Measurements from ENCODE around the gene ZNF319.

The ZNF319 gene

DNA sequence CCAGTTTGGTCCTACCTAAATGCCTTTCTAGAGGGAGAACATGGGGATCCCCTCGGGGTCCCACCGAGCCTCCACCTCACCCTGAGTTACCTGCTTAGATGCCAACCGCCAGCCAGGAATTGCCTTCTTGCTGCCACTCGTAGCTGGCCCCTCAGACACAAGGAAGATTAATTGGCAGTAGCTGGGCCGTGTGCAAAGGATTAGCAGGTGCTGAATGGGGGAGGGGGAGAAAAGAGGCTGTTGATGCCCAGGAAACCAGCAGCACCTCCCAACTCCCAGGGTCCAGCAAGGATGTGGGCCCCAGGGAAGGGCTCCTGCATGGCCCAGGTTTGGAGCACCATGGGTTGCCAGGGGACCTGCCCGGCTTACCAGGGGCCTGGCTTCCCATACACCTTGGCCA lies 29.5 kb downstream of the ZNF319 start, which contains the start of gene CNGB1:
Gene CNGB1 (minus strand): TSS at position 159 of the 400 bp plus-strand sequence. CDS start 3,842 bp downstream, outside the sequence.
- DNase-seq: no peak

DNA sequence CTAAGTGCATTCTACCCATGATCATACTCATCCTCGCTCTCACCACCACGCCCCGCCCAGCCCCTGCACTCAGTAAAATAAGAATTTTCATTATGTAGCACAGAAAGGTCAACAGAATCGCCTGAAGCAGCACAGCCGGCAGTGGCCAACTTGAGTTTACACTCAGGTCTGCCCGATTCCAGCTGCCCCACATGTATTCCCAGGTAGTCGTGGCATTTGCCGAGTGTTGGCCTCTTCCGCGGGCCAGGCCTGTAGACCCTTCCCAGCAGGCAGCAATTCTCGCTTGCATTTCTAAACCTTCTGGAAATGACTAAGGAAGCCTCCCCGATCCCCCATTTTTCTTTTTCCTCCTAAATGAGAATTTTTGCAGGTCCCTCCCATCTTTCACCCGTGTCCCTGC lies 30.2 kb downstream of the ZNF319 start:
- DNase-seq: no peak

DNA sequence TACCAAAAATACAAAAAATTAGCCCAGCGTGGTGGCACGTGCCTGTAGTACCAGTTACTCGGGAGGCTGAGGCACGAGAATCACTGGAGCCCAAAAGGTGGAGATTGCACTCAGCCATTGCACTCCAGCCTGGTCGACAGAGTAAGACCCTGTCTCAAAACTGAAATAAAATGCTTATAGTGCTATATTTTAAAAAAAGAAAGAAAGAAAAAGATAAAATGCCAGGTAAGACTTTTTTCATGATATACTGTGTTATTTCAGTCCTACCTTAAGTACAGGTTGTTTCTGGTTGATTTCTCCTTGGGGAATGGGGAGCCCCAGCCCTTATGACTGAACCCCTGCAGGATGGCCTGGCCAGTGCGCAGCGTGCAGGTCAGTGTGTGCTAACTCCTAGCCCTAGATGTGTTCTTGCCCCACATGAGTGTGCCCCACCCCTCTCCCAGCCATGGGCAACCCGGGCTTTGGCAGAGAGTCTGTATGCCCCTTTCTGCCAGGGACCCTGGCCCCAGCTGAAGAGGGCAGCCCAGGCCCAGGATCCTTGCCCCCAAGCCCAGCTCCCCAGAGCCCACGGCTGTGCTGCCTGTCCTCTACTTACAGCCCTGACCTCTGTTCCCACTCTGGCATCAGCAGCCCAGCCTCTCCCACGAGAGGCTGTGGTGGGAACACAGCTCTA lies 30.9 kb downstream of the ZNF319 start:
- DNase-seq: no peak

DNA sequence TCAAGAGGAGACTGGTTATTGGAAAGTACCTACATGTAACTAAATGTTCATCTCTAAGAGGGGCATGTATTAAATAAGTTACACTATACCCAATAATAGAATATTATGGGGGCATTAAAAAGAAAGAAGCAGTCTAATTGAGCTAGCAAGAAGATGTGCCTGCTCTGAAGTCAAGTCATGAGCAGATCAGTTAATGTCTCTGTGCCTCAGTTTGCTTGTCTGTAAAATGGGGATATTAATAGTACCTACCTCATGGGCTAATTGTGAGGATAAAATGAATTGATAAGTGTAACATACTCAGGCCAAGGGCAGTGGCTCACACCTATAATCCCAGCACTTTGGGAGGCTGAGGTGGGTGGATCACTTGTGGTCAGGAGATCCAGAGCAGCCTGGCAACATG lies 32.6 kb downstream of the ZNF319 start:
- no peak for DNase-seq

DNA sequence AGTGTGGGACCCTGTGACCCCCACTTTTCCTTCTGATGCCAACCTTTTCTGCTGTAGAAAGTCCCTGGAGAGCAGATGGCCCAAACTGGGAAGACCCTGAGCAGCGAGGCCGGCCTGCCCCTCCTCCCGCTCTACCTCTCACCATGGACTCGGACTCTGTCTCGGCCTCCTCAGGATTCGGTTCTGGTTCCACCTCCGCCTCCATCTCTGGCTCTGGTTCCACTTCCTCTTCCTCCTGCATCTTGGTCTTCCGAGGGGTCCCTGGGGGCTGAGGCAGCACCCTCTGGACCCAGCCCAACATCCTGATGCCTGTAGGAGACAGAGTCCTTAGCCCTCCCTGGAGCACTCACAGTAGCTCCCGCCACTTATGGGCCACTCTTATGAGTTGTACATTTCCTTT lies 33.5 kb downstream of the ZNF319 start:
- no peak for DNase-seq

DNA sequence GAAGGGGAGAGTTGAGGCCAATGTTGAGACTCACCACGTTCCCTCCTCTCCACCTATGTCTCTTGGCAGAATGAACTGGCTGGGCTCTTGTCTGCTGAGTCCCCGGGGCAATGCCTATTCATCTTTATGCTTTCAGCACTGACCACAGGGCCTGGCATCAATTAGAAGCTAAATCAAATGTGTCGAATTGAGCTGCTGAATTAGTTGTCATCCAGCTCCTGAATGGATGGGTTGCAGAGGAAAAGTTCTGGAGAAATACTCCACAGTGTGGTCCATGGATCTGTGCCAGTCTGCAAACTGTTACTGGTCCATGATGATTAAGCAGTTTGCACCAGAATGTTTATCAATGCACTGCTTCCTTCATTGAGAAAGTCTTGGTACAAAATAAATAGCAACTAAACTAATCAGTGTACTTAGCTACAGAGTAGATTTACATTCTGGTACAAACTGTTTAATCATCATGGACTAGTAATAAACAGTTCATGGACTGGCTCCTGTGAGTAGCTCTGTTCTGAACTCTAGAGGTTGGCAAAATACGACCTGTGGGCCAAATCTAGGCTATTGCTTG lies 34.2 kb downstream of the ZNF319 start:
- DNase-seq: no peak

DNA sequence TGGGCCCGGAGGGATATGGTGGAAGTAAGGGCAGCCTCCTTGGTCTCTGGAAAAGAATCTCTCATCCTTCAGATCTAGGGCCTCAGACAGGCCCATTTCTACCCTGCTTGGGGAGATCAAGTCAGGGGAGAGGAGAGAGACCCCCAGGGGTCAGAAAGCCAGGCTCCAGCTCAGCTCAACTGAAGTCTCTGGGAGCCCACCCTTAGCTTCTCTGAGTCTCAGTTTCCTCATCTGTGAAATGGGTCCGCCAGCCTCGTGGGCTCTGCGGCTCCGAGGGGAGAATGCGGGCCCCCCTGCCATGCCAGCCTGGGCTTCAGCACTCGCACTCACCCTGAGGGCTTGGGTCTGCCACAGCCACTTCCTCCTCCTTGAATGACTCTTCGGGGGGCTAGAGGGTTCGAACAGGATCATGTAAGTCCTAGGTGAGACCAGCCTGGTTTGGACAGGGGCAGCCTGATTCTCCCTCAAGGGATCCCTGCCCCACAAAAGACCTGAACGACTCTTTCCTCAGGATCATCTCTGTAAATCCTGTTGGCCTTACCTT lies 36.2 kb downstream of the ZNF319 start:
- DNase-seq: no peak

DNA sequence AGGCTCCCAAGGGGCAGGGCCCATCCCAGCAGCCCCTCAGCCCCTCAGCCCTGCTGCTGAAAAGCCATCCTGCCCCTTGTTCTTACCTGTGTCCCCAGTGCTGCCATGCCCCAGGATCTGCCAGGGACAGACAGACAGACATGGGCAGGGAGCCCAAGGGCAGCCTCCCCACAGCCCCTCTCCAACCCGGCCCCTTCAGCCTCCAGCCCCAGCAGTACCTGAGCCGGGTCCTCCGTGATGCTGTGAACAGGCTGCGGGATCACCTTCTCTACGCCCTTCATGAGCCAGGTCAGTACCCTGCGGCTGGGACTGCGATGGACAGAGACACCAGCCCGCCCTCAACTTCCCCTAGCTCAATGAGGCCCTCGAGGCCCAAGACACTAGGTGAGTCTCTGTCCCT lies 37.7 kb downstream of the ZNF319 start:
- DNase-seq: no peak

DNA sequence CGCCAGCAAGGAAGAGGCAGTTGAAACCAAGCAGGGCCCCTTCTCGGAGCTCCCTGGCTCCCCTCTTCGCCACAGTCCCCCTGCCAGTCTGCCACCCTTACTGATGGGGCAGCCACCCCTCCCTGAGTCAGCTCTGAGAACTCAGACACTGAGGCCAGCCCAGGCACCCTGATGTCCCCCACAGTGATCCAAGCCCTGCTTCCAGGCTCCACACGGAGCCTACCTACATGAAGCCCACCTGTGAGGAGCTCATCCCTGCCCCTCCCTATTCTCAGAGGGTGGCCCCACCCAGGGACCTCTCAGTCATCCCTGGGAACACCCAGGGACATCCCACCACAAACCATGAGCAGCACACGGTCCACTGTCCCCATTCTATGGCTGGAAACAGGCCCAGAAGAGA lies 38.4 kb downstream of the ZNF319 start:
- no peak for DNase-seq

DNA sequence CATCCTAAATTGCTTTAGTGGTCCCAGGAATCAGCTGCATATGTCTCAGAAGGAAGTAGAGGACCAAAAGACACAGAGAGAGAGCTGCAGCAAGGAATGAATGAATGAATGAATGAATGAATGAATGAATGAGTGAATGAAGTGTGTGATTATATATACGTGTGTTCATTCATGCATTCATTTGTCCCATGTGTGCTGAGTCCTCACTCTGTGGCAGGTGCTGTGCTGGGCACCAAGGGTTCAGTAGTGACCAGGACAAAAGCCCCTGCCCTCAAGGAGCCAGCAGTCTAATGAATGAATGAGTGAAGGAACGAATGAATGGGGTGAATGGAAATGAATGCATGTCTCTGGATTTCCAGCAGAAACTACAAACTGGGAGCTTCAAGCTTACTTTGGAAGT lies 38.9 kb downstream of the ZNF319 start:
- no peak for DNase-seq

DNA sequence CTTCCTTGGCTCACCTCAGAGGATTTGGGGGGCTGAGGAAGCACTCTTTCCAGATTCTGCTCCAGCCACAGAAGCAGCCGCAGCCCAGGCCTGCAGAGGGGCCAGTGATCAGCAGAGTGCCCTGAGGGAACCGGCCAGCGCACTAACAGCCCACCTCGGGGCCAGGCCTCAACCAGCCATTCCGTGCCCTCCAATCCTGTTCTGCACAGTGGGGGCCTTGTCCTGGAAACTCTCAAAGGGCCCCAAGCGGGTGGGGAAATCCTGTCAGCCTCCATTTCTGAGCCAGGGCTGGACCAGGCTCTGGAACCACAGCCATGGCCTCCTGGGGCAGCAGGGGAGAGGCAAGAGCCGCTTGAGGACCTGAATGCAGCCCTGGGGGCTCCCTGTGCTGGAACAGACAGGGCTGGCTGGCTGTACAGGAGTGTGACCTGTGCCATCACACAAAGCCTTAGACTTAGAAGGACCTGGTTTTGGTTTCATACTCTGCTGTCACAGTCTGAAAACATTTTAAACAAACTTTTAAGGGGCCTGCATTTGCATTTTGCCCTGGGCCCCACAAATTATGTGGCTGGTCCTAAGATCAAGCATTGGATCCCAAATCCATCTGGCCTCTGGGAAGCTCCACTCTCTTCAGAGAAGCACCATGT lies 39.5 kb downstream of the ZNF319 start:
- no peak for DNase-seq

DNA sequence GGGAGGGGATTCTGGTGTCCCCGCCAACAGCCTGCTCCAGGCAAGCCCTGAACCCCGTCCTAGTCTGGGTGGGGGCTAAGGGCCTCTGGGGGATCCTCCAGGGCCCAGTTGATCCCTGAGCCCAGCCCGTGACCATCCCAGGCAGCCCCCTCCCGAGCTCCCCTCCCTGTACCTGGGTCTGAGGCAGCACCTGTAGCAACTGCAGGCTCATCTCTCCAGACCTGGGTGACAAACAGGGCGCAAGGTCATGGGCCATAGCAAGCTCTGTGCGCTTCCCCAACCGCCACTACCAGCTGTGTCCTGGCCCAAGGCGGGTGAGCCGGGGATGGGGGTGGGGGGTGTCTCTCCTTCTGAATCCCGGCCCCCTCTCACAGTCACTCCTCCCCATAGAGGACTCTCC lies 40.2 kb downstream of the ZNF319 start:
- DNase-seq: no peak

DNA sequence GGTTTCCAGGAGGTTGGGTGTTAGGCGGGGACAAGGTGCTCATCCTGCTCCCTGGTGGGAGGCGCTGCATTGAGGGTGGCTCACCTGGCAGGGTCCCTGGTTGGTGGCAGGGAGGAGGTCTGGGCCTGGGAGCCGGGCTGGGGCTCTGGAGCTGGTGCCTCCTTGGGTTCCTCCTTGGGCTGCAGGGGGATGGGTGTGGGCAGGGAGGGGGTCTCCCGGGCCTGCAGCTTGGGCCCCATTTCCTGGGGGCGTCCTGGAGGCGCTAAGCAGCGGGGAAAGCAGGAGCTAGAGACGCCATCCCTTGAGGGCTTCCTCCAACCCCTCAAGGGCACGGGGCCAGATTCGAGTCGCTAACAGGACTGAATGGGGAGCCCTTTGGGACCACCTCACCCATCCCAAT lies 40.7 kb downstream of the ZNF319 start:
- DNase-seq: no peak

DNA sequence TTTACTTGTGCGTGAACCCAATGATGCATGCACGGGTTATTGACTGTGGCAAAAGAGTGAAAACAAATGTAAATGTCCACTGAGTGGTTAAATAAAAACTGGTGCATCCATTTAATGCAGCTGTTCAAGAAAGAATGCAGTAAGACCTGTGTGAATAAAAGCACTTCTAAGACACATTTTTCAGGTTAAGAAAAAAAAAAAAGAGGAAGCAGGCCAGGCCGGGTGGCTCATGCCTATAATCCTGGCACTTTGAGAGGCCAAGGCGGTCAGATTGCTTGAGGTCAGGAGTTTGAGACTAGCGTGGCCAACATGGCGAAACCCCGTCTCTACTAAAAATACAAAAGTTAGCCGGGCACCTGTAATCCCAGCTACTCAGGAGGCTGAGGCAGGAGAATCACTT lies 41.4 kb downstream of the ZNF319 start:
- DNase-seq: no peak

DNA sequence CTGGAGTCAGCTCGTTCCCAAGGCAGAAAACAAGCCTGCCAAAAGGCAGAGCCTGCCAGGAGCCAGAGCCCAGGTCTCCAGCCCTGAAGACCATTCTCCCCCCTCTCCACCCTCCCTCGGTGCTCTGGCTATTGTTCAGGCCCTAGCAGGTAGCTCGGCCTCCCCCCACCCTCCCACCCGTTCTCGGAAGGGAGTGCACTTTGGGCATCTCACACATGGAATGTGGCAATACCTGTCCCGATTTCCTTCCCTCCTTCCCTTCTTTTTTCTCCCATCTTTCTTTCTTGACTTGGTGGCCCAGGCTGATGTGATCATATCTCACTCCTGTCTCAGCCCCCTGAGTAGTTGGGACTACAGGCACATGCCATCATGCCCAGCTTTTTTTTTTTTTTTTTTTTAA lies 41.9 kb downstream of the ZNF319 start:
- no peak for DNase-seq

DNA sequence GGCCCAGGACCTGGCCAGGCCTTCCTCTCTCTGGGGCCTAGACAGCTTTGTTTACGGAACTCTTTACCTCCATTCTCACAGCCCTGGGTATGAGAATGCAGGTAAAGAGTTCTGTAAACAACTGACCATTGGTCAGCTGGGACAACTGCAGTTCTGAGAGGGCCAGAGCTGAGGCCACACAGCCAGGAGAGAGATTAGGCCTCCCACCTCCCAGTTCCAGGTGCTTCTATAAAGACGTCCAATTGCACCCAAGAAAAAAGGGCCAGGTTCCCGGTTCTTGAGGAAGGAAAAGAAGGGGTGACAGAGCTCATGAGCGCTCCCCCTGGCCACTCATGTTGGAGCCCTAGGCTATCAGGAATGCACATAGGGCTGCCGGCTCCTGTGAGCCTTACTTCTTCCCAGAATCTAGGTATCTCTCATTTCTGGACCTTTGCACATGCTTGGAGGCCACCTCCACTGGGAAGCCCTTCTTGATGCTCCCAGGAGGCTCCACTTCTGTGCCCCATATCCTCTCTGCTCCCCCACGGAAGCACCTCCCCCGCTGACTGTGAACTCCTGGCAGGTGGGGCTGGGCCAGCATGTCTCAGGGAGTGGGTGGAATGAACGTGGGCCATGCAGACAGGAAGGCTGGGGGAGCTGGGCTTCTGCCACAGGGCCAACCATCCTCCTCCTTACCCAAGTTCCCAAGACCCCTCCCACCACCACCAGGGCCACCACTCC lies 42.6 kb downstream of the ZNF319 start:
- DNase-seq: no peak

DNA sequence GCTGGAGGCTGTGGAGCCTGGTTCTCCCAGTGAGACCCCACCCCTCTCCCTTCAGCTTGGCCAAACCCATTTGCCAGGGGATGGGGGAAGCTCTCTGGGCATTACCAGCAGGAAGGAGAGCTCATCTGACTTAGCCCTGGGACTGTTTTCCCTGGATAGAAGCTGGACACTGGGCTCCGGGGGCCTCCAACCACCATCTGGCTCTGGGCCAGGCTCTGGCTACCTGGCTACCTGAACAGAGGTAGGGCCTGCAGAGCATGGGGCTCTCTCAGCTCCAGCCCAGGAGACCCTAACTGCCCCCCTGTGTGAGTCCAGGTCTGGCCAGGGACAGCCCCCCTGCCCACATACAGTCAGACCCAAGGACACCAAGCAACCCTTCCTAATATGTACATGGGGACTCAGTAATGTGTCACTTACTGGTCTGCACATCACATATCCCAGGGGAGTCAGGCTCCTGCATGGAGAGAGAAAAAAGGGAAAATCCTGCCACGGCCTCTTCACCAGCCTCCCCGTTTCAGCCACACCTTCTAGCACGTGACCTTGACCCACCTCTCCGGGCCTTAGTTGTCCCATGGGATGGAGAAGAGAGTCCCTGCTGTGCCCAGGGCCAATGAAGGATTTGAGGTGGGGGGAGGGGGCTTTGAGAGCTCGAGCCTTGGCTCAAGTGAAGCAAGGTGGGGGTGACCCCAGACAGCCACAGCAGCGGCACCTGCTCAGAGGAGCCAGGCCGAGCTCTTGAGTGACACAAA lies 43.4 kb downstream of the ZNF319 start:
- DNase-seq: no peak

DNA sequence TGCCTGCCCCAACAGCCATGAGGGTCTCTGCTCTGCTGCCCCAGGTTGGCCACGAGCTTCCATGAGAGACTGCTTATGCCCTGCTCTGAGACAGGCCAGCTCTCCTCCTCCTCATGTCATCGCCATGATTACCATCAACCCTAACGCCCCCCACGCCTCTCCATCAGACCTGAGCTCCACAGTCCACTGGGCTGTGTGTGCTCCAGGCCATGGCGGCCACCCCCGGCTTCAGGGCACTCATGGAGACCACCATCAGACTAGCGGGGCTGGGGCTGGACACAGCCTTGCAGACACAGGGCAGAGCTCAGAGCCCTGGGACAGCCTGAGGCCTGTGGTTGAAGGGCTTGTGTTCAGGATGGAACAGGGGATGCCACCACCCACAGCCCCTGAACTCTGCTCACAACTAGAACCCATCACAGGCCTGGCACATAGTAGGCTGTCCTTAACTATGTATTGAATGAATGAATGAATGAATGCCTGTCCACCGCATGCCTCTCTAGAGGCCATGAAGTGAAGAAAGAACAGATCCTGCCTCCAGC lies 44.1 kb downstream of the ZNF319 start:
- no peak for DNase-seq

DNA sequence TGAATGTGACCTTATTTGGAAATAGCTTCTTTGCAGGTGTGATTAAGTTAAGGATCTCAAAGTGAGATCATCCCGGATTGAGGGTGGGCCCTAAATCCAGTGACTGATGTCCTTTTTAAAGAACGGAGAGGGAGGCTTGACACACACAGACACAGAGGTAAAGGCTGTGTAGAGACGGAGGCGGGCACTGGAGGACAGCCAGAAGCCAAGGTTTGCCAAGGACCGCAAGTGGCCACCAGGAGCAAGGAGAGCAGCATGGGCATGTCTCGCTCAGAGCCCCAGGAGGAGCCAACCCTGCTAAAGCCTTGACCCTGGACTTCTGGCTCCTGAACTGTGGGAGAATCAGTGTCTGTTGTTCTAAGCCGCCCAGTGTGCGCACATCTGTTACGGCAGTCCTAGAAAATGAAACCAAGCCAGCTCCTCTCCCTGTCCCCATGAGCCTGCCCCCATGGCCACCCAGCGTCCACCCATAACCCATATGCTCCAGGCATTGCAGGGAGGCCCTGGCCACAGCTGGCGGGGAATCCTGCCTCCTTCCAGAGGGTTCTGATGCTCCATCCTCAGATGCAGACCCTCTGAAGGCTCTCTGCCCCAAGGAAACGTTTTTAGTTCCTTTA lies 44.8 kb downstream of the ZNF319 start:
- no peak for DNase-seq

DNA sequence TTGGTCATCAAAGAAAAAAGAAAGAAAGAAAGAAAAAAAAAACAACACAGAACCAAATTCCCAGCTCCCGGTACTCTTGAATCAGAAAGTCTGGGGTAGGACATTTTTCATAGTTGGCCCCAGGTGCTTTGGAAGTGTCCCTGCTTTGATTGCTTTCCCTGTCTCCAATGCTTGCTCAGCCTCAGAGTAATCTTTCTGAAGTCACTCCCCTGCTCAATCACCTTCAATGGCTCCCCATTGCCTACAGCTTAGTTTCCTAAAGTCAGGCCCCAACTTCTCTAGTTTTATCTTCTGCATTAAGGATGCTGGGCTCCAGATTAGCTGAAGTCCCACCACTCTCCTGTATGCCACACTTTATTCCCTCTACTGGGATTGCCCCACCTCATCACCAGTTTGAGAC lies 46.6 kb downstream of the ZNF319 start:
- DNase-seq: no peak

DNA sequence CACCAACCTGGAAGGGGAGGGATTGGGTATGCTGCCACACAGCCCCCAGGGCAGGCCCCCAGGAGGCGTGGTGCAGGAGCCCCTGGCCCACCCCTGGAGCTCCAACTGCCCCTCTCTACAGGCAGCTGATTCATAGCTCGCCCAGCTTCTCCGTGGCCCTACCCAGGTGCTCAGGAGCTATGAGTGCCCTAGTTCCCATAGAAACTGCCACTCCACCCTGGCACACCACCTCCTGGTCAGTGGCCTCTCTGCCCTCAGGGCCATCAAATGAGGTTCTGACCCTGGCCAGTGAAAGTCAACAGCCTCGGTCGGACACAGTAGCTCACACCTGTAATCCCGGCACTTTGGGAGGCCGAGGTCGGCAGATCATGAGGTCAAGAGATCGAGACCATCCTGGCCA lies 47.6 kb downstream of the ZNF319 start:
- no peak for DNase-seq

Measured in CD4-positive, alpha-beta T cell treated with Interleukin-15 for 1 hour (primary cell).